AG09309 (cell line): ENCODE results near the gene SPRED3.

Experiments used
- DNase-seq: peaks from one replicate; pipeline ENCODE4 v3.0.0-alpha.2; 2010; ENCODE audit warnings: low read depth
- H3K4me3 ChIP-seq: 2 replicates; pipeline ENCODE4 v1.5.1; 2011; ENCODE audit warnings: mild to moderate bottlenecking, low read depth, low read length, moderate library complexity; ENCODE audit not compliant: control insufficient read depth
- CTCF ChIP-seq: IDR thresholded peaks from 2 replicates; pipeline ENCODE4 v1.5.1; 2011; ENCODE audit warnings: mild to moderate bottlenecking, low read depth, low read length, inconsistent platforms; ENCODE audit not compliant: insufficient read depth, control insufficient read depth; ENCODE audit errors: missing control alignments

The SPRED3 gene

GRCh38 chr19:38381138-38381537 is 7.4 kb upstream of the SPRED3 start:
- DNase-seq: no peak
- H3K4me3 ChIP-seq: no peak overlapping the region
- no peak for TF ChIP-seq CTCF

- no peak for DNase-seq
- no peak overlapping the region for H3K4me3 ChIP-seq
- no peak for TF ChIP-seq CTCF
Measured at GRCh38 chr19:38383184-38383583, 5.3 kb upstream of the SPRED3 start.

- H3K4me3 ChIP-seq: no peak overlapping the region
- no peak for TF ChIP-seq CTCF
- DNase-seq: no peak
Measured at GRCh38 chr19:38383743-38384142, 4.8 kb upstream of the SPRED3 start.

GRCh38 chr19:38384209-38385027 is 4.1 kb upstream of the SPRED3 start:
- H3K4me3 ChIP-seq: no peak overlapping the region
- peak; percentile 47 for TF ChIP-seq CTCF
- DNase-seq: no peak

GRCh38 chr19:38385057-38385803 is 3.3 kb upstream of the SPRED3 start:
- TF ChIP-seq CTCF: no peak
- no peak for DNase-seq
- no peak overlapping the region for H3K4me3 ChIP-seq

GRCh38 chr19:38385804-38386257 is 2.7 kb upstream of the SPRED3 start:
- no peak for DNase-seq
- no peak for TF ChIP-seq CTCF

More at GRCh38 chr19:38385804-38386257, 2.7 kb upstream of the SPRED3 start:
- H3K4me3 ChIP-seq: no peak overlapping the region
